ENCODE results near the gene CDK2AP2. TPM values are rescaled to one million over a fixed set of nuclear protein-coding genes. Genes with fewer than 3 reads are reported as not detected.

The CDK2AP2 gene
- total RNA-seq, 1 donor from 2014 or later: 104 TPM

GRCh38 chr11:67494371-67495233 lies 13.4 kb downstream of the CDK2AP2 start:
- Histone ChIP-seq H3K27me3 (ENCODE audit: control insufficient read depth, insufficient read depth, low read length) (no peaks in the 10 kb centered on the region), H3K4me3 (ENCODE audit: low read depth, low read length) (no peak overlapping the region), H3K36me3 (ENCODE audit: control insufficient read depth, insufficient read depth, low read length) (peaks cover 6% of the 10 kb centered on the region)
- no peak for TF ChIP-seq CTCF (IDR thresholded peaks at IDR 0.05; ENCODE audit: insufficient read depth, low read length, poor library complexity, severe bottlenecking)
- no peak for DNase-seq (ENCODE audit: low read depth)

GRCh38 chr11:67493548-67494370 lies 14.2 kb downstream of the CDK2AP2 start:
- Histone ChIP-seq H3K4me3 (ENCODE audit: low read depth, low read length) (no peak overlapping the region), H3K27me3 (ENCODE audit: control insufficient read depth, insufficient read depth, low read length) (no peaks in the 10 kb centered on the region), H3K36me3 (ENCODE audit: control insufficient read depth, insufficient read depth, low read length) (peaks cover 5% of the 10 kb centered on the region)
- DNase-seq (ENCODE audit: low read depth): no peak
- TF ChIP-seq CTCF (IDR thresholded peaks at IDR 0.05; ENCODE audit: insufficient read depth, low read length, poor library complexity, severe bottlenecking): no peak

- Histone ChIP-seq H3K4me3 (ENCODE audit: low read depth, low read length) (no peak overlapping the region), H3K27me3 (ENCODE audit: control insufficient read depth, insufficient read depth, low read length) (no peaks in the 10 kb centered on the region), H3K36me3 (ENCODE audit: control insufficient read depth, insufficient read depth, low read length) (peaks cover 5% of the 10 kb centered on the region)
- DNase-seq (ENCODE audit: low read depth): no peak
- no peak for TF ChIP-seq CTCF (IDR thresholded peaks at IDR 0.05; ENCODE audit: insufficient read depth, low read length, poor library complexity, severe bottlenecking)
These were observed 15.0 kb downstream of the CDK2AP2 start for GRCh38 chr11:67492801-67493547.

- no peak overlapping the region for H3K4me3 ChIP-seq (ENCODE audit: low read depth, low read length)
- no peaks in the 10 kb centered on the region for H3K27me3 ChIP-seq (ENCODE audit: control insufficient read depth, insufficient read depth, low read length)
- no peak for TF ChIP-seq CTCF (IDR thresholded peaks at IDR 0.05; ENCODE audit: insufficient read depth, low read length, poor library complexity, severe bottlenecking)
- DNase-seq (ENCODE audit: low read depth): no peak
- peaks cover 5% of the 10 kb centered on the region for H3K36me3 ChIP-seq (ENCODE audit: control insufficient read depth, insufficient read depth, low read length)
These were observed 15.8 kb downstream of the CDK2AP2 start for GRCh38 chr11:67492069-67492727.

GRCh38 chr11:67491276-67492068 lies 16.5 kb downstream of the CDK2AP2 start:
- peaks cover 5% of the 10 kb centered on the region for H3K36me3 ChIP-seq (ENCODE audit: control insufficient read depth, insufficient read depth, low read length)
- DNase-seq (ENCODE audit: low read depth): no peak
- H3K27me3 ChIP-seq (ENCODE audit: control insufficient read depth, insufficient read depth, low read length): no peaks in the 10 kb centered on the region
- H3K4me3 ChIP-seq (ENCODE audit: low read depth, low read length): no peak overlapping the region
- TF ChIP-seq CTCF (IDR thresholded peaks at IDR 0.05; ENCODE audit: insufficient read depth, low read length, poor library complexity, severe bottlenecking): no peak

All from kidney epithelial cell (primary cell).